ENCODE measurements around the gene ACOXL. TPM values are rescaled to one million over a fixed set of nuclear protein-coding genes. Genes with fewer than 3 reads are reported as not detected.

Gene ACOXL
- total and polyA plus RNA-seq, 2 donors (not counting 3 experiments of a cell fraction or from before 2014, with no cell fraction given): not detected

- no peaks in the 10 kb centered on the region for H3K36me3 ChIP-seq (ENCODE audit: control insufficient read depth in 2 of 2, extremely low read depth in 1 of 2, insufficient read depth in 2 of 2, low read length in 2 of 2)
- H2AFZ ChIP-seq (ENCODE audit: low read depth, low read length): no peak overlapping the region
- POLR2A ChIA-PET: no interaction called here
- no peaks in the 10 kb centered on the region for H3K4me1 ChIP-seq (ENCODE audit: control insufficient read depth, extremely low read depth, insufficient read depth, low read length)
- H3K9me1 ChIP-seq (replicated peaks; ENCODE audit: control insufficient read depth, extremely low read depth, insufficient read depth, low read length): no peaks in the 10 kb centered on the region
- no peaks in the 10 kb centered on the region for H3K79me2 ChIP-seq (ENCODE audit: control insufficient read depth, insufficient read depth, low read length)
- dilution Hi-C loops (cut with MboI; ENCODE audit: extremely low pct_ligation_motif_present, low sequenced_read_pairs): no loop called here
- H3K27ac ChIP-seq (ENCODE audit: insufficient read depth, low read depth, low read length): no peak overlapping the region
- DNase-seq (ENCODE audit: low read depth, low spot score) (no peak), FAIRE-seq (no peak)
- CTCF ChIA-PET: no interaction called here
- no peaks in the 10 kb centered on the region for H4K20me1 ChIP-seq (replicated peaks; ENCODE audit: control insufficient read depth, extremely low read depth, insufficient read depth, low read length)
- BruUV-seq (replicated peaks): no TSS peak
- H3K4me3 ChIP-seq (replicated peaks in 1 of 3; ENCODE audit: insufficient read depth in 1 of 3, low read depth in 1 of 3, low read length in 3 of 3): no peak overlapping the region
- no peaks in the 10 kb centered on the region for H3K9me3 ChIP-seq (replicated peaks; ENCODE audit: control insufficient read depth, insufficient read depth, low read length)
- no peak overlapping the region for H3K9ac ChIP-seq (replicated peaks; ENCODE audit: extremely low read depth, insufficient read depth, low read length)
- intact Hi-C loops (cut with micrococcal nuclease): loop anchor here (2.0 kb wide), 1 partner anchor 21 kb away; no protein-coding TSS in a partner anchor
- no peak overlapping the region for H3K4me2 ChIP-seq (ENCODE audit: insufficient read depth, low read length)
- TF ChIP-seq EZH2 (IDR thresholded peaks at IDR 0.05; ENCODE audit: borderline replicate concordance, low read depth, low read length, severe bottlenecking) (no peak), MYC (IDR thresholded peaks at IDR 0.05; ENCODE audit: low read depth, low read length) (no peak), FOS (IDR thresholded peaks at IDR 0.05; ENCODE audit: borderline replicate concordance, insufficient read depth, low read length) (no peak), GATA2 (IDR thresholded peaks at IDR 0.05; ENCODE audit: insufficient read depth, insufficient read length, low read depth, low read length) (no peak), POLR2A (IDR thresholded peaks at IDR 0.05; ENCODE audit: low read depth, low read length) (no peak), JUN (IDR thresholded peaks at IDR 0.05; ENCODE audit: borderline replicate concordance, insufficient read depth, insufficient read length, low read depth) (no peak), MAX (IDR thresholded peaks at IDR 0.05; ENCODE audit: insufficient read depth, insufficient read length) (no peak), CTCF (IDR thresholded peaks at IDR 0.05; ENCODE audit: extremely low read depth in 1 of 2, insufficient read depth in 1 of 2, low read depth in 1 of 2, low read length in 2 of 2) (no peak), POLR2AphosphoS5 (IDR thresholded peaks at IDR 0.05; ENCODE audit: insufficient read depth, low read depth, low read length) (no peak)
- H3K27me3 ChIP-seq (ENCODE audit: control insufficient read depth in 2 of 2, insufficient read depth in 2 of 2, low read length in 2 of 2): peaks cover 28 to 29% of the 10 kb centered on the region in 2 experiments
Observed at GRCh38 chr2:110751642-110752041, 19.3 kb downstream of the ACOXL start.
